CD4-positive, alpha-beta T cell (primary cell): ENCODE data around the gene MEGF8. TPM values are rescaled to one million over a fixed set of nuclear protein-coding genes. Genes with fewer than 3 reads are reported as not detected.

Experiments used
- ATAC-seq: fragments of 200-7000 bp; cut with Tn5 transposase; one replicate; pipeline ENCODE4 v1.10.0; 2022; ENCODE audit warnings: mild to moderate bottlenecking; ENCODE audit not compliant: poor library complexity
- CTCF ChIA-PET: fragments of 350-600 bp; sonication (Branson Sonifier 250); formaldehyde crosslinking; loops from one replicate; lab custom pipeline; 2021; ENCODE audit warnings: antibody characterized with exemption, inconsistent platforms; lab: Charles Lee
- POLR2A ChIA-PET: fragments of 350-600 bp; sonication (Branson Sonifier 250); formaldehyde crosslinking; loops from one replicate; lab custom pipeline; 2021; ENCODE audit warnings: antibody characterized with exemption, inconsistent platforms; lab: Charles Lee
- DNase-seq, 14 experiments: peaks; one replicate each; pipeline ENCODE4 v3.0.0-alpha.2; 2013 to 2020; ENCODE audit warnings: mixed read lengths in 2 of 14
- H3K27ac ChIP-seq, 2 donors: one replicate each; pipeline versions ENCODE4 v1.5.1 to v1.7.0; 2013; ENCODE audit warnings: low read length in 2 of 2, low read depth in 1 of 2, mild to moderate bottlenecking in 1 of 2
- H3K27me3 ChIP-seq, 2 experiments: 1 replicate in 1 of 2; 2 replicates in 1 of 2; pipeline versions ENCODE4 v1.6.1 to v1.7.0; 2013; ENCODE audit warnings: low read length in 2 of 2, control low read depth in 1 of 2, mild to moderate bottlenecking in 1 of 2, moderate library complexity in 1 of 2; ENCODE audit not compliant: insufficient read depth in 2 of 2, control insufficient read depth in 1 of 2
- H3K36me3 ChIP-seq: one replicate; pipeline ENCODE4 v1.6.1; 2013; ENCODE audit warnings: low read length, control low read depth; ENCODE audit not compliant: insufficient read depth
- H3K4me1 ChIP-seq: one replicate; pipeline ENCODE4 v1.6.1; 2013; ENCODE audit warnings: low read length, control low read depth; ENCODE audit not compliant: insufficient read depth
- H3K4me3 ChIP-seq: one replicate; pipeline ENCODE4 v1.5.1; 2013; ENCODE audit warnings: mild to moderate bottlenecking, low read length, moderate library complexity
- H3K9me3 ChIP-seq, 2 experiments: 1 replicate in 1 of 2; 2 replicates in 1 of 2; pipeline versions ENCODE4 v1.6.1 to v1.7.0; 2013; ENCODE audit warnings: low read length in 2 of 2, mild to moderate bottlenecking in 2 of 2, control low read depth in 1 of 2, moderate library complexity in 1 of 2; ENCODE audit not compliant: control insufficient read depth in 1 of 2, insufficient read depth in 1 of 2
- H3K27ac Mint-ChIP-seq: one replicate; pipeline ENCODE4 v1.8.0; 2020; ENCODE audit warnings: mixed read lengths
- H3K27me3 Mint-ChIP-seq: one replicate; pipeline ENCODE4 v1.8.0; 2021; ENCODE audit warnings: mixed read lengths
- H3K36me3 Mint-ChIP-seq: one replicate; pipeline ENCODE4 v1.8.0; 2021; ENCODE audit warnings: low read depth, mixed read lengths
- H3K4me1 Mint-ChIP-seq: one replicate; pipeline ENCODE4 v1.8.0; 2021; ENCODE audit warnings: low read depth, mixed read lengths
- H3K4me3 Mint-ChIP-seq: one replicate; pipeline ENCODE4 v1.8.0; 2020; ENCODE audit warnings: mild to moderate bottlenecking, mixed read lengths
- H3K9me3 Mint-ChIP-seq: one replicate; pipeline ENCODE4 v1.8.0; 2020; ENCODE audit warnings: mixed read lengths
- intact Hi-C, 2 experiments: fragments of 100-400 bp; cut with DNase I in 1 of 2; cut with micrococcal nuclease in 1 of 2; formaldehyde crosslinking; loops; one replicate each; pipeline versions ENCODE4 v1.15.1 to v1.9.0; 2023 to 2025; cut with DNase I, micrococcal nuclease
- total RNA-seq, 174 experiments: library from RNA in 2 of 174; stranded (reverse) in 2 of 174; gene quantifications; one replicate each; pipeline ENCODE4 v1.2.3 and lab custom pipeline; 2021 to 2026
- TF ChIP-seq, protein P1 (sequence below): fragments of 200-600 bp; IDR thresholded peaks from one replicate; pipeline ENCODE4 v1.8.0; 2022; ENCODE audit warnings: antibody characterized with exemption, mild to moderate bottlenecking

Gene MEGF8
- total RNA-seq, 2 experiments from 2014 or later = 4.1 to 4.2 TPM

DNA sequence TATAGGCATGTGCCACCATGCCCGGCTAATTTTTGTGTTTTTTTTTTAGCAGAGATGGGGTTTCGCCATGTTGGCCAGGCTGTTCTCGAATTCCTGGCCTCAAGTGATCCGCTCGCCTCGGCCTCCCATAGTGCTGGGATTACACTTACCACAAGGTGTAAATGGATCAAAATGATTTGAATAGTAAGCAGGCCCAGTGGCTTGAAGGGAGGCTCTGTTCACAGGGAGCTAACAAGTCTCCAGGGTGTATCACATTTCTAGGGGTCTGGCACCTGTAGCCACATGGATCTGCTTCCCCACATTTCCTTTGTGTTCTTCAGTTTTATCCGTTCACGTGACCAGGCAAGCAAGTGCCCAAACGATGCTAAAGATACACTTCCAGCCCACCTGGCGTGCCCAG, 78.2 kb downstream of the MEGF8 start:
- H3K4me1 Mint-ChIP-seq = peaks cover 31% of the 10 kb centered on the region
- intact Hi-C loops = loop anchor here in 1 of 2 experiments (10.0 kb wide), 1 partner anchor 289 kb away; no protein-coding TSS in a partner anchor
- Histone ChIP-seq H3K27me3 (no peaks in the 10 kb centered on the region), H3K36me3 (peaks cover 25% of the 10 kb centered on the region), H3K4me1 (peaks cover 20% of the 10 kb centered on the region), H3K4me3 (no peak overlapping the region), H3K9me3 (no peaks in the 10 kb centered on the region), H3K27ac (no peak overlapping the region)
- TF ChIP-seq, protein P1, sequence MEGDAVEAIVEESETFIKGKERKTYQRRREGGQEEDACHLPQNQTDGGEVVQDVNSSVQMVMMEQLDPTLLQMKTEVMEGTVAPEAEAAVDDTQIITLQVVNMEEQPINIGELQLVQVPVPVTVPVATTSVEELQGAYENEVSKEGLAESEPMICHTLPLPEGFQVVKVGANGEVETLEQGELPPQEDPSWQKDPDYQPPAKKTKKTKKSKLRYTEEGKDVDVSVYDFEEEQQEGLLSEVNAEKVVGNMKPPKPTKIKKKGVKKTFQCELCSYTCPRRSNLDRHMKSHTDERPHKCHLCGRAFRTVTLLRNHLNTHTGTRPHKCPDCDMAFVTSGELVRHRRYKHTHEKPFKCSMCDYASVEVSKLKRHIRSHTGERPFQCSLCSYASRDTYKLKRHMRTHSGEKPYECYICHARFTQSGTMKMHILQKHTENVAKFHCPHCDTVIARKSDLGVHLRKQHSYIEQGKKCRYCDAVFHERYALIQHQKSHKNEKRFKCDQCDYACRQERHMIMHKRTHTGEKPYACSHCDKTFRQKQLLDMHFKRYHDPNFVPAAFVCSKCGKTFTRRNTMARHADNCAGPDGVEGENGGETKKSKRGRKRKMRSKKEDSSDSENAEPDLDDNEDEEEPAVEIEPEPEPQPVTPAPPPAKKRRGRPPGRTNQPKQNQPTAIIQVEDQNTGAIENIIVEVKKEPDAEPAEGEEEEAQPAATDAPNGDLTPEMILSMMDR = no peak
- H3K36me3 Mint-ChIP-seq = peaks cover 24% of the 10 kb centered on the region
- ATAC-seq (no peak), DNase-seq (no peak)
- ChIA-PET POLR2A (interaction anchor here (0.6 kb wide), 1 partner anchor 125 kb away, joined by 3 read pairs; the partner anchor contains the start of gene CEACAM1), CTCF (interaction anchor here (1.1 kb wide), 1 partner anchor 16 kb away, joined by 3 read pairs; no protein-coding TSS in a partner anchor)
- no peaks in the 10 kb centered on the region for H3K9me3 Mint-ChIP-seq
- H3K27ac Mint-ChIP-seq = no peak overlapping the region
- peak overlapping the region; percentile 90 for H3K4me3 Mint-ChIP-seq
- no peaks in the 10 kb centered on the region for H3K27me3 Mint-ChIP-seq

- TF ChIP-seq, protein P1 = no peak
- no peak for DNase-seq
- Mint-ChIP-seq H3K27me3 (no peaks in the 10 kb centered on the region), H3K4me1 (peaks cover 11% of the 10 kb centered on the region), H3K4me3 (no peak overlapping the region), H3K27ac (no peak overlapping the region), H3K36me3 (peaks cover 24% of the 10 kb centered on the region), H3K9me3 (no peaks in the 10 kb centered on the region)
- intact Hi-C loops = loop anchor here in 1 of 2 experiments (10.0 kb wide), 1 partner anchor 291 kb away; no protein-coding TSS in a partner anchor
- Histone ChIP-seq H3K36me3 (peaks cover 35% of the 10 kb centered on the region), H3K27ac (no peak overlapping the region), H3K4me3 (no peak overlapping the region), H3K4me1 (peaks cover 13% of the 10 kb centered on the region), H3K27me3 (no peaks in the 10 kb centered on the region), H3K9me3 (no peaks in the 10 kb centered on the region)
- ATAC-seq = no peak
- ChIA-PET CTCF (no interaction called here), POLR2A (no interaction called here)
Observed at GRCh38 chr19:42406111-42406510, 80.7 kb downstream of the MEGF8 start.

- Histone ChIP-seq H3K4me1 (peaks cover 4% of the 10 kb centered on the region), H3K27me3 (no peaks in the 10 kb centered on the region), H3K36me3 (peaks cover 36% of the 10 kb centered on the region), H3K4me3 (no peak overlapping the region), H3K9me3 (no peaks in the 10 kb centered on the region), H3K27ac (no peak overlapping the region)
- Mint-ChIP-seq H3K27ac (no peak overlapping the region), H3K27me3 (no peaks in the 10 kb centered on the region), H3K4me3 (no peak overlapping the region), H3K4me1 (peaks cover 2% of the 10 kb centered on the region), H3K36me3 (peaks cover 24% of the 10 kb centered on the region), H3K9me3 (no peaks in the 10 kb centered on the region)
- TF ChIP-seq, protein P1 = no peak
- ChIA-PET POLR2A (no interaction called here), CTCF (no interaction called here)
- intact Hi-C loops = loop anchor here in 1 of 2 experiments (10.0 kb wide), 1 partner anchor 292 kb away; no protein-coding TSS in a partner anchor
- ATAC-seq (no peak), DNase-seq (no peak)
Observed at GRCh38 chr19:42407085-42407815, 81.8 kb downstream of the MEGF8 start.
